ACC112 (cell line): Measurements from ENCODE around the gene EIF2A.

ENCODE experiments used
- H2AFZ ChIP-seq: fragments of 200-600 bp; sonication (generic); one replicate; pipeline ENCODE4 v1.6.0; 2017; ENCODE audit warnings: antibody characterized with exemption, low read length; ENCODE audit not compliant: unreplicated experiment
- H3K27ac ChIP-seq: fragments of 200-600 bp; sonication (generic); 2 replicates; pipeline ENCODE4 v1.5.1; 2014; ENCODE audit warnings: low read depth, mild to moderate bottlenecking, antibody characterized with exemption, low read length, moderate library complexity
- H3K27me3 ChIP-seq: fragments of 200-600 bp; sonication (generic); 2 replicates; pipeline ENCODE4 v1.6.1; 2014; ENCODE audit warnings: mild to moderate bottlenecking, antibody characterized with exemption, low read length, moderate library complexity, mixed read lengths; ENCODE audit not compliant: insufficient read depth
- H3K36me3 ChIP-seq: fragments of 200-600 bp; sonication (generic); 2 replicates; pipeline ENCODE4 v1.6.1; 2016; ENCODE audit warnings: mild to moderate bottlenecking, antibody characterized with exemption, low read length, moderate library complexity, mixed read lengths; ENCODE audit not compliant: insufficient read depth
- H3K4me1 ChIP-seq: fragments of 200-600 bp; sonication (generic); one replicate; pipeline ENCODE4 v1.6.1; 2016; ENCODE audit warnings: low read length, mixed read lengths; ENCODE audit not compliant: insufficient read depth, unreplicated experiment, control insufficient read depth
- H3K4me3 ChIP-seq: fragments of 200-600 bp; sonication (generic); 2 replicates; pipeline ENCODE4 v1.5.1; 2014; ENCODE audit warnings: mild to moderate bottlenecking, low read depth, low read length
- H3K79me2 ChIP-seq: fragments of 200-600 bp; sonication (generic); one replicate; pipeline ENCODE4 v1.6.0; 2016; ENCODE audit warnings: low read length; ENCODE audit not compliant: control insufficient read depth, unreplicated experiment, insufficient read depth

Gene EIF2A

GRCh38 chr3:150567328-150567727 lies 20.7 kb downstream of the EIF2A start:
- no peaks in the 10 kb centered on the region for H3K4me1 ChIP-seq
- no peak overlapping the region for H3K27ac ChIP-seq
- H2AFZ ChIP-seq = no peak overlapping the region
- no peaks in the 10 kb centered on the region for H3K27me3 ChIP-seq
- H3K36me3 ChIP-seq = peaks cover 48% of the 10 kb centered on the region
- H3K79me2 ChIP-seq = peaks cover 3% of the 10 kb centered on the region
- no peak overlapping the region for H3K4me3 ChIP-seq

- H3K4me3 ChIP-seq = no peak overlapping the region
- H3K27me3 ChIP-seq = no peaks in the 10 kb centered on the region
- H3K79me2 ChIP-seq = peaks cover 4% of the 10 kb centered on the region
- no peak overlapping the region for H3K27ac ChIP-seq
- H3K36me3 ChIP-seq = peaks cover 16% of the 10 kb centered on the region
- no peak overlapping the region for H2AFZ ChIP-seq
- H3K4me1 ChIP-seq = no peaks in the 10 kb centered on the region
These were observed 31.3 kb downstream of the EIF2A start for GRCh38 chr3:150577855-150578254.

- H3K27ac ChIP-seq = no peak overlapping the region
- no peak overlapping the region for H2AFZ ChIP-seq
- peaks cover 4% of the 10 kb centered on the region for H3K79me2 ChIP-seq
- peaks cover 31% of the 10 kb centered on the region for H3K36me3 ChIP-seq
- H3K4me3 ChIP-seq = no peak overlapping the region
- H3K27me3 ChIP-seq = no peaks in the 10 kb centered on the region
- no peaks in the 10 kb centered on the region for H3K4me1 ChIP-seq
These were observed 34.6 kb downstream of the EIF2A start for GRCh38 chr3:150581174-150581573.

- H2AFZ ChIP-seq = no peak overlapping the region
- no peak overlapping the region for H3K4me3 ChIP-seq
- H3K36me3 ChIP-seq = peaks cover 26% of the 10 kb centered on the region
- no peaks in the 10 kb centered on the region for H3K4me1 ChIP-seq
- no peaks in the 10 kb centered on the region for H3K27me3 ChIP-seq
- H3K27ac ChIP-seq = no peak overlapping the region
- peaks cover 4% of the 10 kb centered on the region for H3K79me2 ChIP-seq
These were observed 36.0 kb downstream of the EIF2A start for GRCh38 chr3:150582620-150583019.

GRCh38 chr3:150583028-150583427 lies 36.4 kb downstream of the EIF2A start:
- H3K79me2 ChIP-seq = peaks cover 4% of the 10 kb centered on the region
- no peak overlapping the region for H3K27ac ChIP-seq
- peaks cover 26% of the 10 kb centered on the region for H3K36me3 ChIP-seq

GRCh38 chr3:150588027-150588830 lies 41.6 kb downstream of the EIF2A start:
- Histone ChIP-seq H3K4me3 (no peak overlapping the region), H2AFZ (no peak overlapping the region), H3K79me2 (peaks cover 19% of the 10 kb centered on the region), H3K27me3 (no peaks in the 10 kb centered on the region), H3K4me1 (no peaks in the 10 kb centered on the region), H3K36me3 (peaks cover 17% of the 10 kb centered on the region), H3K27ac (no peak overlapping the region)

More at GRCh38 chr3:150583028-150583427, 36.4 kb downstream of the EIF2A start:
- Histone ChIP-seq H3K27me3 (no peaks in the 10 kb centered on the region), H2AFZ (no peak overlapping the region), H3K4me1 (no peaks in the 10 kb centered on the region), H3K4me3 (no peak overlapping the region)

- peaks cover 8% of the 10 kb centered on the region for H3K36me3 ChIP-seq
- no peaks in the 10 kb centered on the region for H3K27me3 ChIP-seq
- no peak overlapping the region for H3K27ac ChIP-seq
- H3K4me1 ChIP-seq = no peaks in the 10 kb centered on the region
- peaks cover 20% of the 10 kb centered on the region for H3K79me2 ChIP-seq
- no peak overlapping the region for H2AFZ ChIP-seq
- H3K4me3 ChIP-seq = no peak overlapping the region
These were observed 43.2 kb downstream of the EIF2A start for GRCh38 chr3:150589759-150590158.

GRCh38 chr3:150594150-150594549 lies 47.6 kb downstream of the EIF2A start:
- Histone ChIP-seq H2AFZ (no peak overlapping the region), H3K27me3 (no peaks in the 10 kb centered on the region), H3K4me1 (peaks cover 4% of the 10 kb centered on the region), H3K4me3 (no peak overlapping the region), H3K79me2 (peaks cover 40% of the 10 kb centered on the region), H3K27ac (no peak overlapping the region), H3K36me3 (no peaks in the 10 kb centered on the region)

- Histone ChIP-seq H3K36me3 (no peaks in the 10 kb centered on the region), H3K4me1 (peaks cover 23% of the 10 kb centered on the region), H3K27ac (no peak overlapping the region), H3K79me2 (peaks cover 39% of the 10 kb centered on the region), H2AFZ (no peak overlapping the region), H3K4me3 (no peak overlapping the region), H3K27me3 (no peaks in the 10 kb centered on the region)
These were observed 51.1 kb downstream of the EIF2A start for GRCh38 chr3:150597646-150598045.

- peak overlapping the region; percentile 73 for H3K27ac ChIP-seq
- H2AFZ ChIP-seq = no peak overlapping the region
- peaks cover 51% of the 10 kb centered on the region for H3K79me2 ChIP-seq
- peaks cover 27% of the 10 kb centered on the region for H3K4me1 ChIP-seq
- no peaks in the 10 kb centered on the region for H3K27me3 ChIP-seq
- no peaks in the 10 kb centered on the region for H3K36me3 ChIP-seq
- peak overlapping the region; percentile 39; the same call in 1 of the 2 replicates for H3K4me3 ChIP-seq
These were observed 53.2 kb downstream of the EIF2A start for GRCh38 chr3:150599611-150600297.
